HG03442 (cell line): Measurements from ENCODE around the gene ZNF554.
"Not testable (repeated sequence)": the region's sequence is repeated elsewhere in the genome, so short reads cannot be mapped to it uniquely, and the experiment has no call there.

Experiments
- ATAC-seq: cut with Tn5 transposase; IDR thresholded peaks from one replicate; pipeline ENCODE4 v1.9.1; 2021; ENCODE audit warnings: mild to moderate bottlenecking, moderate library complexity; ENCODE audit not compliant: unreplicated experiment

The ZNF554 gene

GRCh38 chr19:2790557-2791271 lies 29.0 kb upstream of the ZNF554 start:
- ATAC-seq = no peak

DNA sequence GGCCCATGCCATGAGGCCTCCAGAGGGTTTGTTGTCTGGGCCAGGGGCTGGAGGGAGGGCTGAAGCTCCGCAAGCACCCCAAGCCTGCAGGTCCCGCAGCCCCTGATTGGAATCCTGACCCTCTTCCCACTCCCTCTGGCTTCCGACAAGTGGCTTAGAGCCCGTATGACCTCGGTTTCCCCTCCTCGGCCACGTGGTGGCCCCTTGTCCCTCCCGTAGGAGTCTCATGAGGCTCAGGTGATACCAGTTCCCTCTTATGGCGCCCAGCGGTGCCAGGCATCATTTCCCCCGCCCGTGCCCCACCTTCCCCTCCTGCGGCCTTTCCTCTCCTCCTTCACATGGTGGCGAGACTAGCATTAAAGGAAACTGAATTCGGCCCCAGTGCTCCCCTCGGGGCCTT lies 28.2 kb upstream of the ZNF554 start:
- no peak for ATAC-seq

DNA sequence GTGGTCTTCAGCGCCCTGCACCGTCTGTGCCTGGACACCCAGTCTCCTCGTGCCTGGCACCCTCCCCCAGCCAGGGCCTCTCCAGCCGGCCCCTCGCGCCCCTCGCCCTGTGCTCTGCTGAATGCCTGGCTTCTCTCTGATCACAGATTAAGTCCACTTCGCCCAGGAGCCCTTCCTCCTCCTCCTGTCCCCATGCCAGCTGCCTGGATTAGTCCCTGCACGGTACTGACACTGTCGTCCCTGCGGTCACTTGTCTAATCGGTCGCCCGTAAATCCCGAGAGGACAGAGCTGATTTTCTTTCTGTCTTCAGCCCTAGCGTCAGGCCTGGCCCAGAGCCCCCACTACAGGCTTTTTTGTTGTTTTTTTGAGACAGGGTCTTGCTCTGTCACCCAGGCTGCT lies 27.8 kb upstream of the ZNF554 start:
- ATAC-seq = no peak

- not testable (repeated sequence) for ATAC-seq
Measured at GRCh38 chr19:2792666-2793065, 27.0 kb upstream of the ZNF554 start.

- ATAC-seq = no peak
Measured at GRCh38 chr19:2793126-2793525, 26.5 kb upstream of the ZNF554 start.

DNA sequence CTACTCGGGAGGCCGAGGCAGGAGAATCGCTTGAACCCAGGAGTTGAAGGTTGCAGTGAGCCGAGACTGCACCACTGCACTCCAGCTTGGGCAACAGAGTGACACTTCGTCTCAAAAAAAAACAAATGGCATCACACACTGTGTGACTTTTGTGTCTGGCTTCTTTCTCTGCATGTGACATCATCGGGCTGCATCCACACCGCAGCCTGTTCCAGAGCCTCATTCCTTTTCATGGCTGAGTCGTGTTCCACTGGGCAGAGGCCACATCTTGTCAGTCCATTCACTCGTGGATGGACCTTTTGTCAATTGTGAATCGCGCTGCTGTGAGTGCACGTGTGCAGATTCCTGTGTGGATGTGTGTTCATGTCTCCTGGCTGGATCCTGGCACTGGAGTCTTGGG lies 26.1 kb upstream of the ZNF554 start:
- ATAC-seq = no peak

- no peak for ATAC-seq
Measured at GRCh38 chr19:2795827-2796658, 23.6 kb upstream of the ZNF554 start.

GRCh38 chr19:2796659-2797266 lies 22.9 kb upstream of the ZNF554 start:
- ATAC-seq = no peak

- no peak for ATAC-seq
Measured at GRCh38 chr19:2797280-2797679, 22.4 kb upstream of the ZNF554 start.

GRCh38 chr19:2798158-2798685 lies 21.4 kb upstream of the ZNF554 start:
- ATAC-seq = no peak

GRCh38 chr19:2798733-2799132 lies 20.9 kb upstream of the ZNF554 start:
- ATAC-seq = no peak

GRCh38 chr19:2799273-2800020 lies 20.2 kb upstream of the ZNF554 start:
- no peak for ATAC-seq

- ATAC-seq = no peak
Measured at GRCh38 chr19:2800506-2800905, 19.2 kb upstream of the ZNF554 start.

DNA sequence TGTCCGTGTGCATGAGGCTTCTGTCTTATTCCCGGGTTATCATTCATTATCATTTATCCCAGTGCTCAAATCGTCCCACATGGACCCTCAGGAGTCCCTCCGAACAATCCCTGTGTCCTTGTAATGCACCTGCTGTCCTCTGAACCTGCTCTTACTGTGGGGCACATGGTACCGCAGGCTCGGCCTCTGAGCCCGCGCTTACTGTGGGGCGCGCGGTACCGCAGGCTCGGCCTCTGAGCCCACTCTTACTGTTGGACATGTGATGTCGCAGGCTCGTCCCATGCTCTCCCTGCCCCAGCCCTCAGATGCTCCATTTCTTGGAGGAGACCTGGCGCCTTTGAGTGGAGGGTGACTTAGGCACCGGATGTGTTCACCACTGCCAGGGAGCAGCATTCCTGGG lies 16.8 kb upstream of the ZNF554 start:
- no peak for ATAC-seq

DNA sequence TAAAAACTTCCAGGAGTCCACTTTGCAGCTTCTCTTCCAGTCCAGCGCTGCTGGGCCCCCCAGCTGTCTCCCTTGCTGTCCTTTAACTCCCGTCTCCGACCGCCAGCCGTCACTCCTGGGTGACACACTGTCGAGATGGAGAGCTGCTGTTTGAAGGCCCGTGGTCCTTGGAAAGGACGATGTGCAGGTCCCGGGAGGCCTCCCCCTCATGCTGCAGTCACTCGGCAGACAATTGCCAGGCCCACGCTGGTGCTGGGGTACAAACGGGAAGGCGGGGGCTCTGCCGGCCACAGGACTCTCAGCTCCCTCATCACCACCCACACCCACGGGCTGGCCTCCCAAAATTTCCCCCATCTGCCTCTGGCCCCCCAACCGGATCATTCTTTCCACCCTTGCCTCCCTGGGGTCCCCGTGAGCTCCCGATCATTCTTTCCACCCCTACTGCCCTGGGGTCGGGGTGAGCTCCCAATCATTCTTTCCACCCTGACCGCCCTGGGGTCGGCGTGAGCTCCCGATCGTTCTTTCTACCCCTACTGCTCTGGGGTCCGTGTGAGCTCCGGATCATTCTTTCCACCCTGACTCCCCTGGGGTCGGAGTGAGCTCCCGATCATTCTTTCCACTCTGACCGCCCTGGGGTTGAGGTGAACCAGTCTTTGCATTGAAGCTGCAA lies 16.0 kb upstream of the ZNF554 start:
- ATAC-seq = no peak

DNA sequence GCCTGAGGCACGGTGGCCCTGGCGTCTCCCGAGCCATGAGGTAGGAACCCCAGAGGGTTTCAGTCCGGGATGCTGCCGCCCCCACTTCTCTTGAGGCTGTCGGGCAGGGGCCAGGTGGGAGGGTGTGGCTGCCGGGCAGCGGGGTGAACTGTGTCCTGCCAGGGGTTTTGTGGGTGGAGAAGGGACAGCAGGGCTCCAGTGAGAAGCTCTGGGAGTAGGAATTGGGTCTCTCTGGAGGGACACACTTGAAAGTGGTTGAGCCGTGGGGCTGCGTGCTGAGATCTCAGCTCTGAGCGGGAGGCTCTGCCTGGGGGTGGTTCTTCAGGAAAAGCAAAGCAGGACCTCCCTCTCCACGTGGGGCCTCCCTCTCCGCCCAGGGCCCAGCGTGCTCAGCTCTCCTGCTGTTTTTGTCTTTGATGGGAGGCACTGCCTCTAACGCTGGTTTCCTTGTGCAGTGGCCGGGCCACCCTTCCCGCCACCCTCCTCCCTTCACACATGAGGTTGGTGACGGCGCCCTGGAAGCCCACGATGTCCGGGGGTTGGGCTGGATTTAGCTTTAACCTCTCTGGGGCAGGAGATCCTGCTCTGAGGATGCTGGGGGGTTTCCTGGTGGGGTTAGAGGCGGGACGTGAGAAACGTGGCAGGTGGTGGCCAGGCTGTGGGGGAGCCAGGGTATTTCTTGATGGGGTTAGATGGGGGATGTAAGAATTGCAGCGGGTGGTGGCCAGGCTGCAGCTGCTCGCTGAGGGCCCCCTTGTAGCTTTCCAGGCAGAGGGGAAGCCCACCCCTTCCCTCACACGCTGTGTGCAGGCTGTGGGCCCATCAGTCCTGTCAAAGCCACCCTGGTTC lies 15.3 kb upstream of the ZNF554 start:
- ATAC-seq = no peak

GRCh38 chr19:2805261-2805900 lies 14.3 kb upstream of the ZNF554 start:
- ATAC-seq = no peak

- ATAC-seq = no peak
Measured at GRCh38 chr19:2805991-2806649, 13.5 kb upstream of the ZNF554 start.
